Stimulated activated CD8-positive, alpha-beta memory T cell treated with anti-CD3 and anti-CD28 coated beads, Interleukin-4, amount 100 ng/mL, for 1 hour (primary cell): Measurements from ENCODE around the gene TMEM106B.

Experiments used
- DNase-seq, 2 donors: peaks; one replicate each; pipeline ENCODE4 v3.0.0-alpha.2; 2020; ENCODE audit warnings: low read depth in 2 of 2, low spot score in 1 of 2

TMEM106B gene

DNA sequence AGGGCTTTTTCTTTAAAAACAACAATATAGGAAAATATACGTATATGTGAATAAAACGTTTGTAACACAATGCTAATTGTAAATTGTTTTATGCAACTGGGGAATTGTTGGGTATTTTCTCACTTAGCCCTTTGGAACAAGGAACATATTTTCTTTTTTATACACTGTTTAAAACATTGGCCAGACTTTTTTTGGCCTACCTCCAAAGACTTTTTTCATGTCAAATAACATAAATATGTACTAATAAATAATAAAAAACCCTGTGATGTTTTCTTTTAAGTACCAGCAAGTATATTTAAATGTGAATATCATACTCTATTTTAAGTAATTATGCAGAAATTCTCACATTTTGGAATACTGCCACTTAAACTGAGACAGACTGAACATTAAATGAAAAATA is 15.7 kb downstream of the TMEM106B start:
- no peak for DNase-seq

DNA sequence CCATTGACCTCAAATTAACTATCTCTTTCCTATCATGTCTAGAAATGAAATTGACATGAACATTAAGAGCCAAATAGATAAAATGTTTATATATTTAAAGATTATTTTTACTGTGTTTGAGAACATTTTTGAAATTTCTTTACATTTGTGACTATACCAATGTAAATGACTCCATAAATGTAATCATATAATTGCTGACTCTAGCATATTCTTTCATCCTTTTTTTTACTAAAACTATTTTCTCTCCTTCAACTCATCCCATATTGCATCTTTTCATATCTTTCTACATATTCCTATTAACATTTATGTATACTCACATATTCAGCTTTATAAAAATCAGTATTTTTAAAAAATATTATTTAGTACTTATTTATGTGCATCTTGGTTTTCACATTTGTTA is 16.9 kb downstream of the TMEM106B start:
- no peak for DNase-seq

GRCh38 chr7:12229046-12229445 is 18.0 kb downstream of the TMEM106B start:
- DNase-seq = no peak

DNA sequence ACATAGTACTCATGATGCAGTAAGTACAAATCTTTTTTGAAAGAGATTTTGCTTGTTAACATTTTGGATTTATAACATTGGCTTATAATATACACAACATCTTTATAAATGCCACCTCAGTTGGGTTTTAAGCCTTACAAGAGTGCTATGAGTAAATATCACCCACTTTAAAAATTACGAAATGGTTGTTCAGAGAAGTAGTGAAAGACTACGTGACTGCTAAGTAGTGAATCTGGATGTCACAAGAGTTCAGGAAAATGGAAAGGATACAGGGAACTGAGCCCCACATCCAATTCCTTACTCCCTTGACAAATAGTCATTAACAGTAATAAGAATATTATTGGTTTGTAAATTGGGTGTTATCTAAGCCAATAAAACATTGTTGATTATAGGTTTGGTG is 20.0 kb downstream of the TMEM106B start:
- DNase-seq = no peak

DNA sequence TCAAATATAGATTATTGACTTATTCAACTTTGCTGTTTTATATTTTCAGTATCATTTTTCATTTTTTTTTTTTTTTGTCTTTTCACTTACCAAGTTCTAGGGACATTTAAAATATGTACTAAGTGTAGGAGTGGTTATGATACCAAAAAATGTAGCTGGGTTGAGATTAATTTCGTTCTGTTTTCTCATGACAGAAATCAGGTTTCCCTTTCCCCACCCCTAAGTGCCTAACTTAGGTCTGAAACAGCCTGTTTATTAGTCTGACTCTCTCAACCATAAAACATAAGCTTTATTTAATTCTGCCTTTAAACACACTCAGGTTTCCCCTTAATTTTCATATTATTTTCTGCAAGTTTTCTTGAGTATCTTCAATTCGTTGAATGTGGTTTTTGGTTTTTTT is 22.1 kb downstream of the TMEM106B start:
- DNase-seq = no peak

DNA sequence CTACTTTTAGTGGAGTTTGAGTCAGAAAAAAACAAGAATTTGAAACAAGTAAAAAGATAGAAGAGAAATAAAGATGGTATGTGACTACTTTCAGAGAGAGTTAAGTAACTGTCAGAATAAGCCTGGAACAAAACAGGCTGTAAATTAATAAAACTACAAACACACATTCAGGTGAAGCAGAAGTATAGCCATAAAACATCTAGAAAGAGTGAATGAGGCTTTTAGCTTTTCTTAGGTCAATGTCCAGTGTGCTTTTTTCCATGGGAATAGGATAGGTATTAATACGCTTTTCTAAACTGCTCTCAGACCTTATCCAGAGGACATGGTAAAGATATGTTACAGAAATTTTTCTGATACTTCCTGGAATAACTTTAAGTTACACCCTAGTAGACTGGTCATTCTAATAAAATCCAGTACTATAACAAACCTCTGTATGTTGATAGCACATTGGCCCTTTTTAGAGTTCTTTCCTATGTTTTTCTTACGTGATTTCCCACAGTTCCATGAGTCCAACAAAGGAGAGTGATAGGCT is 23.3 kb downstream of the TMEM106B start:
- no peak for DNase-seq

GRCh38 chr7:12235970-12236369 is 24.9 kb downstream of the TMEM106B start:
- no peak for DNase-seq

DNA sequence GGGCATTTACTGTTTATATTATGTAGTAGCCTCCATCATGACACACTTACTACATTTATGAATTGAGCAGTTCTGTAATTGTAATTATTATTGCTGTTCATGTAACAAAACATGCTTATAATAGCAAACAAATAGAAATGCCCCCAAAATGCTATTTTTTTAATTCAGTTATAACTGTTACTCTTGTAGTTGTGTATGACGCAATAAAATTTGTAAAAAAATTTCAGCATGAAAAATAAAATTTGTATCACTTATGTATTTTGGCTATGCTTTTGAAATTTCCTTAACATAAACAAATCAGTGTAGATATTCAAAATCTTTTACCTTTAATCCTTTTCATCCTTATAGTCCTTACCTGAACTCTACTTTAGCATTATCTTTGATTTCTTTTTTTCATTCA is 25.9 kb downstream of the TMEM106B start:
- DNase-seq = no peak

- no peak for DNase-seq
Measured at GRCh38 chr7:12239806-12240205, 28.7 kb downstream of the TMEM106B start.

DNA sequence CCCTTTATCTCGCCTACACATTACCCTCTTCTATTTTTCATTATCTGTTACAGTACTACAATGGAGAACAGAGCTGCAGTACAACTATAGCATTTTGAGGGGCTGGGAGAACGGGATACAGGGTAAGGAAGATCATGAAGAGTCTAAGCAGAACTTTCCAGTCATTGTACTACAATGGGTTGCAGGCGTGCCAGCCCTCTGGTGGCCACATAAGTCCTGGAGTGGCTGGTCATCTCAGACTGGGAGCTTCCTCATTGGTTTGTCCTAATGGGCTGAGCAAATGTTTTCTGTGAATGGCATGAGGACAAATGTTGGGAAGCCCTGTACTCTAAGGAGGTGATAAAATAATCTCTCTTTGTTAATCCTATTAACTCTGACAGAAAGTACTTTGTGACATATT is 33.0 kb downstream of the TMEM106B start:
- DNase-seq = no peak

DNA sequence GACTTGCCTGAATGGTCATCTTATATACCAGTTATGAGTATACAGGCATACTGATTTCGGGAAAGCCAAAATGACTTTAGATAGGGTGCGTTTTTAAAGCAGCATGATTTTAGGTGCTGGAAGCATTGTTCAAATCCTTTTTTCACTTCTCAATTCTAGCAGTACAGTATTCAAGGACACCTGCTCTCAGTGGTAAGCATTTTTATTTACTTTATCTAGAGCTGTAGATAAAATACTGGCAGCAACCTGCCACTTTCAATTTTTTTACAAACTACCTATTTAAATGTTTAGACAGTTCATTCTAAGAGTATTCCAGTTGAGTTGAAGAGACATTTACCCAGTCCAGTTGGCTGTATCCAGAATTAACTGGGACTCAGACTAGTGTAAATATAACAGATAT is 33.6 kb downstream of the TMEM106B start:
- DNase-seq = no peak

DNA sequence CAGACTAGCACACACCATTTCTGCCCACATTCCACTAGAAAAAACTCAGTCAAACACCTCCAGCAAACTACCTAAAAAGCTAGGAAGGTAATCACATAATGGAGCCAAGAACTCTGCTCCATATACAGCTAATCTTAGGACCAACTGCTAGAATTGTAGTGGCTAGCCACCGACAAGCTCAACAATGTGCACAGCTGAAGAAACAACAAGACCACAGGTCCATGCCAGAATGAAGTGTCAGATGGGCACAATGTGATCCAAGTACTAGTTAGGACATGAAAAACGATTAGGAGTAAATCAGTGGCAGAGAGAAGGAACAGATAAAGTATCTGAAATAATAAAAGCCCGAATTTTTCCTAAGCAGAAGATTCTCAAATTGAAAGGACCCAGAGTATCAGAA is 38.6 kb downstream of the TMEM106B start:
- DNase-seq = no peak

GRCh38 chr7:12250232-12250631 is 39.1 kb downstream of the TMEM106B start:
- no peak for DNase-seq

DNA sequence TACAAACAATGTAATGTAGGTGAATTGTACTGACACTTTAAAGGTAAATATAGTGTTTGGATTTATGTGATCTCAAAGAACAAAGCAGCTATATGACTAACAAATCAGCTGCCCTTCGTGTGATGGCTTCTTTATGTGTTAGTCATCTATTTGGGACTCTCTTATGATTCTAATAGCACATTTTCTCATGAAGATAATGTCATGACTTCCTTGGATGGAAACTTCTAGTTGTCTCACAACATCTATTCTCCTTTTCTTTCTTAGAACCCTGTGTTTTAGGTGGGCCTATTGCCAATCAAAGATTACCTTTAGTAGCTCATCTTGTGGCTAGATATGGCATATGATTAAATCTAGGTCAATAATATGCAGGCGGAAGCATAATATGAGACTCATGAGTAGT is 45.0 kb downstream of the TMEM106B start:
- DNase-seq = no peak

DNA sequence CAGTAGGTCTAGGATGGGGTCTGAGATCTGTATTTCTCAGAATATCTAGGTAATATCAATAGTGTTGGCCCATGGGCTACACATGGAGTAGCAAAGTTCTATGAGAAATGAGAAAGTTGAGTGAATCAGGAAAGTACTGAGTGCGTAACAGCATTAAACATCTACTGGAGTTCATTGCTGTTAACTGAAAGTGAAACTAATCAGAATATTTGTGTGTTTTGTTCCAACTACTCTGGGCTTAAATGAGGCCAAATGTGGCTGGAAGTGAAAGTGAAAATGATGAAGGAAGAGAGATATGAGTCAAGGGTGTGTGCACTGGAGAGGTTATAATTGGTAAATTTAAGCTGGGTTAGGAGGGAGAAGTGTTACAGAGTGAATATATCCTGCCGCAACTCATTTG is 46.5 kb downstream of the TMEM106B start:
- DNase-seq = no peak

- no peak for DNase-seq
Measured at GRCh38 chr7:12258074-12258473, 47.0 kb downstream of the TMEM106B start.

DNA sequence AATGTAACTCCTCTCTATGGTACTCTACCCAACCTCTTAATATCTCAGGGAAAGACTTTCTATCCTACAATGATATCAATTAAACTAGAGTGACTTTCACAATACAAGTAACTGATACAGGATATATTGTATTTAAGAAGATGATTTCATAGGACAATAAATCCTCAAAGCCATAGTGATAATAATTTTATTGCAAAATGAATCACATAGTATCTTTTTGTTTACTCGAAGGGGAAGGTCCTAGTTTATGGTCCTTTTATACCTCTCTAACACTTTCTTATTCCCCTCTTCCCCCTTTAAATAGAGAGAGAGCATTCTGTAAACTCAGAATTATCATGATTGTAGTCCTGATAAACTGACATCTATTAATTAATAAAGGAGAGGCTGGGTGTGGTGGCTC is 56.4 kb downstream of the TMEM106B start:
- no peak for DNase-seq

DNA sequence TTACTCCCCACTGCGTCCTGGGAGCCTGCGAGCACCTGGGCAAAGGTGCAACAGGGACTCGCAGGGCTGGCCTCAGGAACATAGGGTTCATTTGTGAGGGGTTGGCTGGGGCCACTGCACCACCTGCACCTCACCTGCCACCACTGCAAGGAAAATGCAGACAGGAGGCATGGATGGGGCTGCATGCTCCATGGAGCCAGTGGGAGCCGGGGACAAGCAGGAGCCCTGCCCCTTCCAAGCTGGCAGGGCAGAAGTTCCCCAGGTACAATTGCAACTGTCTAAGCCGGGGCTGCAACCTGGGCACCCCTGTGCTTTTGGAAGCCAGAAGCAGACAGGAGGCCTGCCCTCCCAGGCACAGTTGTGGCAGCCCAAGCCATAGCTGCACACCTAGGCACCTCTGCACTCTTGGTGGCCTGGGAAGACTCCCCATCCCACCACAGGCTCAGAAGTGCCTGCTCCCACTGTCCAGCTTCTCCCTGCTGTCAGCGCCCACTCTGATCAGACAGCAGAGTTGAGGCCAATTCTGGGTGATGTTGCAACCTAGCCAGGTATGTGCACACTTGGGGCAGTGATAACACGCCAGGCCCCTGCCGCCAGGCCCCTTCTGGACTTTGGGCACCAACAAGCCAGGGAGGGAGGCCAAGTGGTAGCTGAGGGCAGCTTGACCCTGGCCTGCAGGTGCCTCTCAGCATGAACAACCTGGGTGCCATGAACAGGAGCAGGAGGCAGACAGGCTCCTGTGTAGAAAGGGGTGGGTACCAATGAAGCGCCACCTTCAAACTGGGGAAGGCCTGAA is 58.2 kb downstream of the TMEM106B start:
- no peak for DNase-seq

DNA sequence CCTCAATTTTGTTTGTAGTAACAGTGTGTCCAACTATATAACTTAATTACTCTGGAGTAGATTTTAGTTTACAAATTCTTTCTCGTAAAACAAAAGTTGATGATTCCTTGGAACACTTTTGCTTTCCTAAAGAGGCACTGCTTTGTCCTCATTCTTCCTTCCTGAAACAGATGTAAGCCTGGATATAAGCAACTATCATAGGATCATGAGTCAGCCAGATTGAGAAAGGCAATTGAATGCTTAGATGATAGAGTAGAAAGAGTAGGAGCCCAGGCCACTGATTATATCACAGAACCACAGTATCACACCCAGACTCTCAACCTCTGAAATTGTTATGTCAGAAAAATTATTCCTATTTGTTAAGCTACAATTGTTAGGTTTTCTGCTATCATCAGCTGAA is 69.9 kb downstream of the TMEM106B start:
- DNase-seq = no peak

DNA sequence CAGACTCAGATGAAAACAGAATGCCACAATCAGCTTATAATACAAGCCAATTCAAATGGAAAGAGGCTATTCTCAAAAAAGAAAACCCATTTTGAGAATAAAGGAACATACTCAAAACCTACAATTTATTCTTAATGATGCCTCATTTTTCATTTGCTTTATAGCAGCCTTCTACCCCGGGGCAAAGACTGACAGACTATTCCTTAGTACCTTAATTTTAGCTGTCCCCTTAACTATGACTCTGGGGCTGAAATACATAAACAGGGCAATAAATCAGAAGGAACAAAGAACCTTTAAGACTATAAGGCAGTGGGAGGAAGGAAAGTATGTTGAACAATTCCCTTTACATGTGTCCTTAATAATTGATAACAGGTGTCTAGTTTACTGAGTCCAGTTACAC is 76.8 kb downstream of the TMEM106B start:
- DNase-seq = no peak

- DNase-seq = no peak
Measured at GRCh38 chr7:12289996-12290395, 78.9 kb downstream of the TMEM106B start.

- no peak for DNase-seq
Measured at GRCh38 chr7:12290761-12291160, 79.7 kb downstream of the TMEM106B start.

DNA sequence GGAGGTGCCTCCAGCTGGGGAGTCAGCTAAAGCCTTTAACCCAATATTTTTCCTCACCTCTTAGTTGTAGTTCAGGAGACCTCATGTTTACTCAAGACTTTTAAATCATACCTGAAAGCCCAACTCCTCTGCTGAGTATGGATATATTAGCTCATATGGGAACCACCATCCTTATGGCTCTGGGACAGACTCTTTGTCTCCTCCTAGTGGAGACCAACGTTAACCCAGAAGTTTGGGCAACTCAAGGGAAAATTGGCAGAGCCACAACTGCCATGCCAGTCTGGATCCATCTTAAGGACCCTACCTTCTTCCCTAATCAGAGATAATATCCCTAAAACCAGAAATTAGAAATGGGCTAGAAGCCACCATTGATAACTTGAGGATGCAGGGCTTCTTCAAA is 80.8 kb downstream of the TMEM106B start:
- DNase-seq = no peak
